Trophoblast cell (in vitro differentiated cells and primary cell): Measurements from ENCODE around the gene CRK.
"Not testable (repeated sequence)": the region's sequence is repeated elsewhere in the genome, so short reads cannot be mapped to it uniquely, and the experiment has no call there.

Experiments used
- DNase-seq, 2 donors: peaks; one replicate each; pipeline ENCODE4 v3.0.0-alpha.2; 2016
- H2AFZ ChIP-seq: 2 replicates; pipeline ENCODE4 v1.6.1; 2013; ENCODE audit warnings: low read length, moderate library complexity, mild to moderate bottlenecking; ENCODE audit not compliant: insufficient read depth, poor library complexity
- H2AK5ac ChIP-seq: 2 replicates; pipeline ENCODE4 v1.6.1; 2013; ENCODE audit warnings: mild to moderate bottlenecking, low read length
- H2BK120ac ChIP-seq: 2 replicates; pipeline ENCODE4 v1.6.1; 2013; ENCODE audit warnings: low read length, mild to moderate bottlenecking, moderate library complexity; ENCODE audit not compliant: insufficient read depth, poor library complexity
- H2BK12ac ChIP-seq: 2 replicates; pipeline ENCODE4 v1.6.1; 2013; ENCODE audit warnings: mild to moderate bottlenecking, low read length, moderate library complexity
- H2BK5ac ChIP-seq: 2 replicates; pipeline ENCODE4 v1.6.1; 2013; ENCODE audit warnings: low read length, low read depth, moderate library complexity, mild to moderate bottlenecking; ENCODE audit not compliant: poor library complexity
- H3K14ac ChIP-seq: 2 replicates; pipeline ENCODE4 v1.6.1; 2013; ENCODE audit warnings: mild to moderate bottlenecking, low read length
- H3K18ac ChIP-seq: 2 replicates; pipeline ENCODE4 v1.6.1; 2013; ENCODE audit warnings: mild to moderate bottlenecking, low read length
- H3K23ac ChIP-seq: 2 replicates; pipeline ENCODE4 v1.6.1; 2013; ENCODE audit warnings: low read length
- H3K27ac ChIP-seq: 2 replicates; pipeline ENCODE4 v1.5.1; 2013; ENCODE audit warnings: low read depth, mild to moderate bottlenecking, inconsistent platforms, low read length, moderate library complexity
- H3K27me3 ChIP-seq: 2 replicates; pipeline ENCODE4 v1.6.1; 2013; ENCODE audit warnings: inconsistent platforms, mild to moderate bottlenecking, low read length, moderate library complexity; ENCODE audit not compliant: insufficient read depth
- H3K36me3 ChIP-seq, 2 experiments: 1 replicate in 1 of 2; 2 replicates in 1 of 2; pipeline ENCODE4 v1.6.1; 2013; ENCODE audit warnings: low read length in 2 of 2, mild to moderate bottlenecking in 2 of 2, moderate library complexity in 1 of 2; ENCODE audit not compliant: insufficient read depth in 2 of 2, control insufficient read depth in 1 of 2
- H3K4ac ChIP-seq: 2 replicates; pipeline ENCODE4 v1.6.1; 2013; ENCODE audit warnings: low read depth, mild to moderate bottlenecking, low read length, moderate library complexity
- H3K4me1 ChIP-seq, 2 experiments: 1 replicate in 1 of 2; 2 replicates in 1 of 2; pipeline ENCODE4 v1.6.1; 2013; ENCODE audit warnings: low read length in 2 of 2, mild to moderate bottlenecking in 2 of 2, moderate library complexity in 1 of 2; ENCODE audit not compliant: insufficient read depth in 2 of 2, control insufficient read depth in 1 of 2
- H3K4me2 ChIP-seq: 2 replicates; pipeline ENCODE4 v1.6.1; 2013; ENCODE audit warnings: inconsistent platforms, mild to moderate bottlenecking, low read length, moderate library complexity
- H3K4me3 ChIP-seq: 2 replicates; pipeline ENCODE4 v1.5.1; 2013; ENCODE audit warnings: mild to moderate bottlenecking, low read depth, low read length, inconsistent platforms
- H3K79me1 ChIP-seq: one replicate; pipeline ENCODE4 v1.6.1; 2013; ENCODE audit warnings: low read length
- H3K79me2 ChIP-seq: 2 replicates; pipeline ENCODE4 v1.6.1; 2013; ENCODE audit warnings: low read length, mild to moderate bottlenecking; ENCODE audit not compliant: control insufficient read depth, insufficient read depth, poor library complexity
- H3K9ac ChIP-seq: 2 replicates; pipeline ENCODE4 v1.6.1; 2013; ENCODE audit warnings: mild to moderate bottlenecking, low read length
- H3K9me3 ChIP-seq: 2 replicates; pipeline ENCODE4 v1.6.1; 2013; ENCODE audit warnings: low read depth, mild to moderate bottlenecking, control low read depth, inconsistent platforms, low read length; ENCODE audit not compliant: insufficient read depth
- H4K12ac ChIP-seq: 2 replicates; pipeline ENCODE4 v1.6.1; 2013; ENCODE audit warnings: low read depth, mild to moderate bottlenecking, low read length, moderate library complexity
- H4K8ac ChIP-seq: 2 replicates; pipeline ENCODE4 v1.6.1; 2013; ENCODE audit warnings: low read depth, mild to moderate bottlenecking, low read length, moderate library complexity
- H4K91ac ChIP-seq: one replicate; pipeline ENCODE4 v1.6.1; 2013; ENCODE audit warnings: low read depth, mild to moderate bottlenecking, low read length, moderate library complexity
- WGBS: extraction: QIAGEN DNeasy Blood & Tissue Kit; methylation state at CpG from one replicate; pipeline ENCODE4 v1.1.7; 2013; ENCODE audit warnings: missing lambda C conversion rate; ENCODE audit not compliant: insufficient read length, insufficient coverage; ENCODE audit errors: extremely low coverage; 5-methylcytosine and 5-hydroxymethylcytosine counted together

CRK gene

DNA sequence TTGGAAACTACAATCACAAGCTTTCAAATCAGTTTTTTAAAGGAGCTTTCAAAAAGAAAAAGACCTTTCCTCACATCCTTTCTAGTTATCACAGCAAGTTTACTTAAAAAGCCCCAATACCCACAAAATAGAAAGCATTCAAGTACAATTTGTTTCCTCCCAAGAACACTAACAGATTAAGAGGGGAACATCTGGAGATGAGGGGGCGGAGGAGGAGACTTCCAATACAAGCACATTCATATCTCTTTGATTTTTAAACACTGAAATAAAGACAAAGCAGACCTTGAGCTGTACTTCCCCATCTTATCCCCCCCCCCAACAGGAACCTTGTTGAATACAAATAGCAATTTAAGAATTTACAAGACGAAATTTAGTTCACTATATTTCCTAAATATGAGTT is 58.0 kb downstream of the CRK start:
- peaks cover 3 to 7% of the 10 kb centered on the region in 2 experiments for H3K4me1 ChIP-seq
- no peak overlapping the region for H3K9ac ChIP-seq
- H3K79me1 ChIP-seq, result peaks cover 11% of the 10 kb centered on the region
- no peak overlapping the region for H3K23ac ChIP-seq
- H4K12ac ChIP-seq, result no peak overlapping the region
- no peak overlapping the region for H3K4me3 ChIP-seq
- H3K14ac ChIP-seq, result no peak overlapping the region
- H3K27me3 ChIP-seq, result no peaks in the 10 kb centered on the region
- H4K8ac ChIP-seq, result no peak overlapping the region
- WGBS, result no CpG with 5 or more reads among the region's 2 CpGs
- H3K4me2 ChIP-seq, result peak overlapping the region; percentile 54
- H2BK120ac ChIP-seq, result no peak overlapping the region
- H2AK5ac ChIP-seq, result no peak overlapping the region
- peaks cover 45% of the 10 kb centered on the region for H3K79me2 ChIP-seq
- H3K9me3 ChIP-seq, result no peaks in the 10 kb centered on the region
- DNase-seq, result no peak
- peaks cover 4 to 7% of the 10 kb centered on the region in 2 experiments for H3K36me3 ChIP-seq
- no peak overlapping the region for H3K18ac ChIP-seq
- no peak overlapping the region for H2BK5ac ChIP-seq
- H2BK12ac ChIP-seq, result no peak overlapping the region
- H3K4ac ChIP-seq, result no peak overlapping the region
- no peak overlapping the region for H3K27ac ChIP-seq
- H2AFZ ChIP-seq, result no peak overlapping the region
- H4K91ac ChIP-seq, result no peak overlapping the region

- not testable (repeated sequence) for H3K23ac ChIP-seq, H4K8ac ChIP-seq, H3K14ac ChIP-seq, H4K12ac ChIP-seq, H3K27me3 ChIP-seq, H3K9me3 ChIP-seq, H2BK5ac ChIP-seq, H4K91ac ChIP-seq, H3K27ac ChIP-seq, H3K4me2 ChIP-seq, H3K9ac ChIP-seq, H2BK12ac ChIP-seq, H3K18ac ChIP-seq, H3K4me3 ChIP-seq, H2BK120ac ChIP-seq, H2AK5ac ChIP-seq, H2AFZ ChIP-seq
- WGBS, result no CpG with 5 or more reads among the region's 26 CpGs
- Histone ChIP-seq H3K4ac (peak overlapping the region; percentile 98), H3K79me1 (peaks cover 11% of the 10 kb centered on the region), H3K36me3 (peaks cover 4 to 11% of the 10 kb centered on the region in 2 experiments), H3K4me1 (peaks cover 10 to 15% of the 10 kb centered on the region in 2 experiments), H3K79me2 (peaks cover 58% of the 10 kb centered on the region)
- DNase-seq, result peak in 1 of 2 donors; percentile 27
Observed at GRCh38 chr17:1395876-1396665, 60.0 kb downstream of the CRK start.

- Histone ChIP-seq H3K14ac (no peak overlapping the region), H2BK5ac (no peak overlapping the region), H3K4me3 (no peak overlapping the region), H4K8ac (no peak overlapping the region), H3K27me3 (no peaks in the 10 kb centered on the region), H3K36me3 (peaks cover 6 to 11% of the 10 kb centered on the region in 2 experiments), H3K79me1 (no peaks in the 10 kb centered on the region), H3K9me3 (no peaks in the 10 kb centered on the region), H3K79me2 (peaks cover 54% of the 10 kb centered on the region), H3K4me1 (peaks cover 14 to 15% of the 10 kb centered on the region in 2 experiments), H3K9ac (no peak overlapping the region), H2BK12ac (no peak overlapping the region), H3K18ac (no peak overlapping the region), H4K12ac (no peak overlapping the region), H2BK120ac (no peak overlapping the region), H3K4me2 (no peak overlapping the region), H3K4ac (peak overlapping the region; percentile 99), H3K27ac (no peak overlapping the region), H2AFZ (no peak overlapping the region), H2AK5ac (no peak overlapping the region), H3K23ac (no peak overlapping the region), H4K91ac (no peak overlapping the region)
- no CpG with 5 or more reads among the region's 9 CpGs for WGBS
- DNase-seq, result no peak
Observed at GRCh38 chr17:1391577-1391976, 64.5 kb downstream of the CRK start.

GRCh38 chr17:1390432-1391367 is 65.3 kb downstream of the CRK start:
- H4K91ac ChIP-seq, result no peak overlapping the region
- no peak overlapping the region for H3K23ac ChIP-seq
- peak; percentile 55 to 96 for DNase-seq
- H3K4ac ChIP-seq, result peak overlapping the region; percentile 98
- H3K9ac ChIP-seq, result no peak overlapping the region
- H4K8ac ChIP-seq, result no peak overlapping the region
- no peak overlapping the region for H2AK5ac ChIP-seq
- H3K14ac ChIP-seq, result no peak overlapping the region
- H3K36me3 ChIP-seq, result peaks cover 3 to 9% of the 10 kb centered on the region in 2 experiments
- H3K27me3 ChIP-seq, result no peaks in the 10 kb centered on the region
- no peak overlapping the region for H3K4me3 ChIP-seq
- H2BK120ac ChIP-seq, result no peak overlapping the region
- no peak overlapping the region for H3K4me2 ChIP-seq
- H3K4me1 ChIP-seq, result peaks cover 12 to 16% of the 10 kb centered on the region in 2 experiments
- no peak overlapping the region for H2AFZ ChIP-seq
- H2BK5ac ChIP-seq, result no peak overlapping the region
- H3K79me1 ChIP-seq, result no peaks in the 10 kb centered on the region
- H3K18ac ChIP-seq, result no peak overlapping the region
- H3K9me3 ChIP-seq, result no peaks in the 10 kb centered on the region
- no CpG with 5 or more reads among the region's 6 CpGs for WGBS
- no peak overlapping the region for H4K12ac ChIP-seq
- H3K79me2 ChIP-seq, result peaks cover 48% of the 10 kb centered on the region
- H3K27ac ChIP-seq, result no peak overlapping the region
- H2BK12ac ChIP-seq, result no peak overlapping the region
